DMS53 treated with DMSO at 0.1 percent for 48 hours (cell line): ENCODE data around the gene CUEDC1.
"Not testable (repeated sequence)": the region's sequence is repeated elsewhere in the genome, so short reads cannot be mapped to it uniquely, and the experiment has no call there.

ENCODE experiments used
- DNase-seq: peaks from one replicate; lab custom pipeline; 2025; ENCODE audit not compliant: unreplicated experiment; lab: John Stamatoyannopoulos, UW

CUEDC1 gene

DNA sequence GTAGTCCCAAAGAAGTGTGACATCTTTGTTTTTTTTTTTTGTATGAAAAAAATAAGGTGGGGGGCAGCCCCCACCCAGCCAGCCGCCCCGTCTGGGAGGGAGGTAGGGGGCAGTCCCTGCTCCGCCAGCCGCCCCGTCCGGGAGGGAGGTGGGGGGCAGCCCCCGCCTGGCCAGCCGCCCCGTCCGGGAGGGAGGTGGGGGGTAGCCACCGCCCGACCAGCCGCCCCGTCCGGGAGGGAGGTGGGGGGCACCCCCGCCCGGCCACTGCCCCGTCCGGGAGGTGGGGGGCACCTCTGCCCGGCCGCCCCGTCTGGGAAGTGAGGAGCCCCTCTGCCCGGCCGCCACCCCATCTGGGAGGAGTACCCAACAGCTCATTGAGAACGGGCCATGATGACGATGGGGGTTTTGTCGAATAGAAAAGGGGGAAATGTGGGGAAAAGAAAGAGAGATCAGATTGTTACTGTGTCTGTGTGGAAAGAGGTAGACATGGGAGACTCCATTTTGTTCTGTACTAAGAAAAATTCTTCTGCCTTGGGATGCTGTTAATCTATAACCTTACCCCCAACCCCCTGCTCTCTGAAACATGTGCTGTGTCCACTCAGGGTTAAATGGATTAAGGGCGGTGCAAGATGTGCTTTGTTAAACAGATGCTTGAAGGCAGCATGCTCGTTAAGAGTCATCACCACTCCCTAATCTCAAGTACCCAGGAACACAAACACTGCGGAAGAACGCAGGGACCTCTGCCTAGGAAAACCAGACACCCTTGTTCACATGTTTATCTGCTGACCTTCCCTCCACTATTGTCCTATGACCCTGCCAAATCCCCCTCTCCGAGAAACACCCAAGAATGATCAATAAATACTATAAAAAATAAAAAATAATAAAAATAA is 108.9 kb downstream of the CUEDC1 start:
- DNase-seq, result not testable (repeated sequence)

GRCh38 chr17:57842280-57842679 is 112.9 kb downstream of the CUEDC1 start:
- DNase-seq, result no peak

- no peak for DNase-seq
Measured at GRCh38 chr17:57839571-57839923, 115.7 kb downstream of the CUEDC1 start.

DNA sequence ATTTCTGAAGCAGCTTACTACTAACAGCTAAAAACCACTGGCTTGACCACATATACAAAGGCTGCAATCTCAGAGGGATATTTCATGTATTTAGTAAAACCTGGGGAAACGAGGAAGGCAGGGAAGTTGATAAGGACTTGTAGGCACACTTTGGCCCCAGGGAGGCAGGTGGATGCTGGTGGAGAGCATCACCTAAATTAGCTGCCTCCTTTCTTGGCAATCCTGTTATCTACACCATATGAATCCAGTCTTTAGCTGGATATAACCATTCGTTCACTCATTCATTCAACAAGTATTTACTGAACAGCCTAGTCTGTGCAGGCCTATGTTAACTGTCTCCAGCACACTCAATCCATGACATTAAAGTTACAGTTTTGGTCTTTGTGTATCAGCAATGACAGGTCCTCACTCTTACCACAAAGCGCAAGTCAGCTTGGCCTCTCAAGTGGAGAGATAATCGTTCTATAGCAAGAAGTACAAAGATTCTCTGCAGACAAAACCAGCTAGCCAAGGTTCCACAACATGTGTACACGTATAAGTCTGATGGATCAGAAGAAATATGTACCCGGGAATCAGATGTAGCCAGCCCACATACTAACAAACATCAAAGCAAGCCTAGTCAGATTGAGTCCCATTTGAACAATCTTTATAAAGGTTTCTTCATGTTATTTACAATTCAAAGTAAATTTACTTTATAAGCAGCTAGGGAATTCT is 116.2 kb downstream of the CUEDC1 start:
- no peak for DNase-seq

DNA sequence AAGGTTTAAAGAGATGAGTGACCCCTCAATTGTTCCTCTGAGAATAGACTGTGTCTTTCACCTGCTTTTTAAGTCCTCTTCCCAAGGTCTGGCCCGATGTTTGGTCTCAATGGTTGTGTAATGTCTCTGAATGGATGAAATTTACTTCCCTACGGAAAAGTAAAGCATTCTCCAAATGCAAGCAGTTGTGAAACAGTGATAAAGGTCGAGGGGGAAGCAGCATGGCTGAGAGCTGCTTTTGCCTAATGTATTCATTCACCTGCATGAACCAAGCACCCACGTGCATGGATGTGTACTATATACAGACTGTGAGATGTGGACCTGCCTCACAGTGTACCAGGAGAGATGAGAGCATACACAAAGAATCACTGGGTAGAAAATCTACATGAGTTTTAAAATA is 116.8 kb downstream of the CUEDC1 start:
- no peak for DNase-seq

DNA sequence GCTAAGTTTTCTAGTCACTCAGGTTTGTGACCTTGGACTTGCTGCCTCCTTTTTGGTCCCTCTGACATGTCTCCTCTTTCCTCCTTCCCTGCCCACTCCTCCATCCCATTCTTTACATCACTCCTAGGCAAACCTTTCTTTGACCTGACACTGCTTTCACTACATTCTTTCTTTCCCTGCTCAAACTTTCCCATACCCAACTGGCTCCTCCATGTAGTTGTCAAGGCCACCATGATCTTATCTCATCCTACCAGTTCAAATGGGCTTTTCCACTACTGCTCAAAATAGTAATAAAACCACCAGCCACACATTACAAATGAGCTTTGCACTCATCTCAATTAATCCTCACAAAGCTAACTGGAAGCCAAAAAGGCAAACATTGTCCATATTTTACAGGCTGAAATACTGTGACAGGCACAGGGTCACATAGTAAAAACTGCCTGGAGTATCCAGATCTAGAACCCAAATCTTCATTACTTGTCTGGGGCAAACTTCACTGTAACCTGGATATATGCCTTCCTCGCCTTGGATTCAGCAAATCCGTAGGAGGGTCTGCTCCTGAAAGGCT is 119.8 kb downstream of the CUEDC1 start:
- DNase-seq, result no peak

GRCh38 chr17:57834146-57834741 is 121.0 kb downstream of the CUEDC1 start:
- no peak for DNase-seq

DNA sequence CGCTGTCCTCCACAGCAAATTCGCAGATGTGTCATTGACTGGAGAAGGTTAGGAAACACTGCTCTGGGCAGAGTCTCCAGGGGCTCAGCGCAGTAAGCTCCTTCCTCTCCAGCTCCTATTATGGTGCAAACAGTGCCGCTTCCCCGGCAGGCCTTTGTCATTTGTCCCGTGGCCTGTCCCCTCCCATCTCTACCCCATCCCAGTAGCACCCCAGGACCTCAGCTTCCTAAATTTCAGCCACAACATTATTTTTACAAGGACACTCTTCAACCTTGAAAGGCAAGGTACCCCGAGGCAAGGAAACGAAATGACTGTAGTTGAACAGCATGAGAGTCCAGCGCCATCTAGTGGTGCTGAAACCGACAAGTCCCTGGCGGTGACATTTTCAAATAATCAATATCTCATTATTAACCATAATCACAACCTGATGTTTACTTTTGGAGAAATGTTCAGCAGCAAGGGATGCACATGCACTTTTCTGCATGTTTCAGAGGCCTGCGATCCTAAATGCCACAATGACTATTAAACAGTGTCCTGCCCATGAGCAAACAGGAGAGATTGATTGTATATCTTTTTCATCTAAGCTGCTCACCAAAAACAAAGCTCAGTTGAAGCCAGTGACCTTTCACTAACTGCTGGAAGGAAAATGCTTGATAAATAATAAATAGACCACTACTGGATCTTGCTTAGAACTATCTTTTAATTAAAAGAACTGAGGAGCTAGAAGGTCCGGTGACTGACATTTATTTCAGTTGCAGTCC is 121.9 kb downstream of the CUEDC1 start:
- DNase-seq, result peak; percentile 29

- no peak for DNase-seq
Measured at GRCh38 chr17:57832314-57833178, 122.7 kb downstream of the CUEDC1 start.

DNA sequence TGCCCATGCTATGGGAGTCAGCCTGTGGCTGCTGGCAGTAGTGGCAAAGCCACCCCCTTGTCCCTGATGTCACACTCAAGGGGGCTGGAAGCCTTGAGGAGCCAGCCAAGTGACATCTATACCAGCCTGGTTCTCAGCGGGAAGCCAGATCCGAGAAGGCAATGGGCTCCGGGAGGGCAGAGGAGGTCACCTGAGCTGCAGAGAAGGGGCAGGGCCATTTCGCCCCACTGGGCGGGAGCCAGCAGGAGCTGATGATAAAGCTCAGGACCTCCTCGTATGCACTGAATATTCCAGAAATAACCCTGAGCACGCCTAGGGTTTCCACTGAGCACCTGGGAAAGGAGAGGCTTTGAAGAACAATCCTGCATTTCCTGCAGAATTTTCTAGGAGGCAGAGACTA is 124.3 kb downstream of the CUEDC1 start:
- no peak for DNase-seq

GRCh38 chr17:57823469-57824401 is 131.5 kb downstream of the CUEDC1 start:
- DNase-seq, result no peak

- no peak for DNase-seq
Measured at GRCh38 chr17:57819867-57820266, 135.3 kb downstream of the CUEDC1 start.

DNA sequence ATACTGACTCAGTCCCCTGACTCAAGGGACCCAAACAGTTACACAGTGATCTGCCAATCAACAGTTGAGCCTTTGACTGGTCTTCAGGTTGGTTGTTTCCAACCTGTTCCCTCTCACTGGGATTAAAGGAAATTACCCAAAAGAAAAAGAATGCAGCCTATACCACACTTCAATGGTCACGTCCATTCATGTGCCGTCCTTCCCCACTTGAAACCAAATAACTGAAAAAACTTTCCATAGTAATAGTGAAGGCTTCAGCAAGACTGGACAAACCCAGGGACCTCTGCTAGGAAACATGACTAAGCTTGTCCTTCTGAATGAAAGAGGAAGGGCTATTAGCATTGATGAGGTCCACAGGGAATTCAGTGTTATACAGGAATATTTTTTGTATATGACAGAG is 135.9 kb downstream of the CUEDC1 start:
- no peak for DNase-seq

- no peak for DNase-seq
Measured at GRCh38 chr17:57818066-57818465, 137.1 kb downstream of the CUEDC1 start.

GRCh38 chr17:57817299-57817698 is 137.9 kb downstream of the CUEDC1 start:
- DNase-seq, result no peak

DNA sequence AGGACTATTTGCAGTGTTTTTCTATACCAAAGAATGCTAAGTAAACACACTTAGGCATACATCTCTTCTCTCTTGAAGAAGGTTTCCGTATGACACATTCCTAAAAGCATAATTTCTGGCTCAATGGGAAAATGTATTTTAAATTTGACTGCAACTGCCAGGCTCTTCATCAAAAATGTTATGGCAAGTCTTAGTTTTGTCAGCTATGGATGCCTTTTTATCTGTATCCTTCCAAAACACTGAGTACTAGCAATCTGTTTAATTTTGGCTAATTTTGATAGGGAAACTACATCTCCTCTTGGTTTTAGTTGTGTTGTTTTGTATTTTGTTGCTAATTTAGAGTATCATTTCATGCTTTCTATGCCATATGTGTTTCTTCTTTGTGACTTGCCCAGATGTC is 140.8 kb downstream of the CUEDC1 start:
- DNase-seq, result no peak

- DNase-seq, result no peak
Measured at GRCh38 chr17:57811638-57812280, 143.5 kb downstream of the CUEDC1 start.
